NCI-H2107 (cell line): ENCODE results near the gene SLC4A3.
"Not testable (repeated sequence)": the region's sequence is repeated elsewhere in the genome, so short reads cannot be mapped to it uniquely, and the experiment has no call there.

Experiments used
- DNase-seq: peaks from one replicate; lab custom pipeline; 2025; lab: John Stamatoyannopoulos, UW

The SLC4A3 gene

DNA sequence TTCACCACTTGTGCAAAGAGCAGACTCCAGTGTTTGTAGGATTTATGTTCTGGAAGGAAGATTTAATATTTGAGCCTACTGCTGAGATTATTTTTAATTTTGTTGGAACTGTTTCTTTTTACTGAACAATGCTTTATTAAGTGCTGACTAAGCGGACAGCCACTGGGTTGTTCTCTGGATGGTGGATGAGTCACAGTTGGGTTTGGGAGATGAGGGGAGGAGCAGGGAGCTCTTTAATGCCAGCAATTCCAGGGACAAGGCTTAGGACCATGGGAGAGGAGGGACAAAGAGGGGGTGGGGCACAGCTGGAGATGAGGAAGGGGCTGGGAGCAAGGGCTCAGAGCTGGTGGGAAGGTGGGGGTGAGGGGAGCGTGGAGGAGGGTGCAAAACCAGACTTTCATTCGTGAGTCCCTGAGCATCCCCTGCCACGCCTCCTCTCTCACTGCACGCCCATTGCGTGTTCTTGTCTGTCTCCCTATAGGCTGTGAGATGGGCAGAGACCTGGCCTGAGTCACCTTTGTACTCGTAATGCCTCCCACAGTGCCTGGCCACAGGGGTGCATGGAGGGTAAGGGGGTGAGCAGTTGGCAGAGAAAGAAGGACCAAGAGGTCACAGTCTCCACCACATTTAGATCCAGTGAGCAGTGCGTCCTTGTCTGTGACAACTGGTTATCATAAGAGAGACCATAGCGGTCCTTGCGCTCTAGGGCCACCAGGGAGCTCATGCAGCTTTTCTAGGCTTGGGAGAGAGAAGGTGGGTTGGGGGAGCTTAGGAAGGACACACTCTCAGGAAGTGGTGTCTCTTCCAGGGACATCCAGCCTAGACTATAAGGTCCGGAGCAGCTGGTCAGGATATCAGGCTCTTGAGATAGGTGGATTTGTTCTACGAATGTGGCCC lies 18.4 kb downstream of the SLC4A3 start:
- DNase-seq: no peak

DNA sequence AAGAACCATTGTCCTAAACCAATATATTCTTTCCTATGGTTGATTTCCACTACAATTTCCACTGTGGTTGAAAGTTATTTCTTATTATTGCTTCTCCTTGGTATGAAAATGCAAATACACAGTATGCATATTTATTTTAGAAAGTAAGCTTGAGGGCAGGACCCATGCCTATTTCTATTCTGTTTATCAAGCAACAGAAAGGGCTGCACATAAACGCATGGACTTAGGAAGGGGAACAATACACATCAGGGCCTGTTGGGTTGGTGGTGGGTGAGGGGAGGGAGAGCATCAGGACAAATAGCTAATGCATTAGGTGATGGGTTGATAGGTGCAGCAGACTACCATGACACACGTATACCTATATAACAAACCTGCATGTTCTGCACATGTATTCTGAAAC lies 20.7 kb downstream of the SLC4A3 start:
- DNase-seq: no peak

DNA sequence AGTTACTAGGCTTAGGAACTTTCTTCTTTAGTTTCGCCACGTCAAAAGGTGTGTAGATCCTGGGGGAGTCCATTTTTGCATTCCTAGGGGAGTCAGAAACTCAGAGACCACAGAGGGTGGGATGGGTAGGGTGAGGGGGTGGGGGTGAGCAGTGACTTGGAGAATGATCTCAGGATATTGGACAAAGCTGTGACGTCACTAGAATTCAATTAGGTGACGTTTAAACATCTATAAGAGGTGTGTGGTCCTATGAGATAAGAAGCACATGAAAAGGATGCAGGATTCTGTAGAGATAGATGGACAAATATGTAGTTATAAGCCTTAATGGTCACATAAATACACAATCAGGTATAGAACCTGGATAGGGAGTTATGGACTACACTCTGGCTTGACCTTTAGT lies 21.5 kb downstream of the SLC4A3 start:
- no peak for DNase-seq

DNA sequence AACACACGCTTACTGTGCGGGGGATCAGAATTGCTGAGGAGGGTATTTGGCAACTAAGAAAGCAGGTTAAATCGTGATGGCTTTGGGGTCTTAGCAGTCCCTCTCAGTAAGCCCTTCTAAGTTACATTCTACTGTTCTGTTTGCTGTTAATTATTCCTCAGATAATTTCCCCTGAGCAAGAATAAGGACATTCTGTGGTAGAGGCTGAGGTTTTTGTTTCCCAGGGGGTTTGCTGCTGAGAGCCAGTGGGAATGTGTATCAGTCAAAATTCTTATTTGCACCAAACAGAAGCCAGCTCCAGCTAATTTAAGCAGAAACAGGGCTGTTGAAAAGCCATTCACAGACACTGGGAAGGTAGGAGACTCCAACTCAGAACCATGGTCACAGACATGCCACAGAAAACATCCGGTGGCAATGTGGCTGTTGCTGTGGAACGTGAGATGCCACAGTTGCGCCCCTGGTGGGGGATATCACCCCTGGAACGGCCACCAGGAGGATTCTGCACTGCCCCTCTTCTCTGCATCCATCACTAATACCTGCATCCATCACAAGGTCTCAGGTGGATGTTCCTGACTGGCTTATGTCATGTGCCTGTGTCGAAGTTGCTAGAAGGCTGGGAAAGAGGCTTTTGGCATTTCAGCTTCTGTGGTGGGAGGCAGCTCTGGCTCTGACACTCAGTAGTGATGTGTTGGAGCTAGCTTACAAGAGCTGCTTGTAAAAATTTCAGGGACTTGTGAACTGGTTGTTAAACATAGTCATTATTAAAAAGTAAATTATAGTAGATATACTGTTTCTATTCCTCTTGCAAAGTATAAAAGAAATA lies 23.2 kb downstream of the SLC4A3 start:
- no peak for DNase-seq

DNA sequence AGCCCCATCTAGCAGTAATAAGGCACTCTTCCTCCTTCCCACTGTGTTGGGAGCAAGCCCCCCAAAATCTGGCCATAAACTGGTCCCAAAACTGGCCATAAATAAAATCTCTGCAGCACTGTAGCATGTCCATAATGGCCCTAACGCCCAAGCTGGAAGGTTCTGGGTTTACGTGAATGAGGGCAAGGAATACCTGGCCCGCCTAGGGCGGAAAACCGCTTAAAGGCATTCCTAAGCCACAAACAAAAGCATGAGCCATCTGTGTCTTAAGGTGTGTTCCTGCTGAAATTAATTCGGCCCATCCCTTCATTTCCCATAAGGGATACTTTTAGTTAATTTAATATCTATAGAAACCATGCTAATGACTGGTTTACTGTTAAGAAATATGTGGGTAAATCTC lies 24.2 kb downstream of the SLC4A3 start:
- not testable (repeated sequence) for DNase-seq

DNA sequence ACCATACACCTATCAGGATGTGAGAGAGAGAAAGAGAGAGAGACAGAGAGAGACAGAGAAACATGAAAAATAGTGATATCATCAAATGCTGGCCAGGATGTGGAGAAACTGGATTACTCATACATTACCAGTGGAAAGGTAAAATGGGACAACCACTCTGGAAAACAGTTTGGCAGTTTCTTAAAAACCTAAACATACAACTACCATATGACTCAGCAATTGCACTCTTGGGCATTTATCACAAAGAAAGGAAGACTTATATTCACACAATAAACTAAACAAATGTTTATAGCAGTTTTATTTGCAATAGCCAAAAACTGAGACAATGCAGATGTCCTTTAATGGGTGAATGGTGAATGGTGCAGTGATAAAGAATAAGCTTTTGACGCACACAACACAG lies 29.1 kb downstream of the SLC4A3 start:
- DNase-seq: no peak

DNA sequence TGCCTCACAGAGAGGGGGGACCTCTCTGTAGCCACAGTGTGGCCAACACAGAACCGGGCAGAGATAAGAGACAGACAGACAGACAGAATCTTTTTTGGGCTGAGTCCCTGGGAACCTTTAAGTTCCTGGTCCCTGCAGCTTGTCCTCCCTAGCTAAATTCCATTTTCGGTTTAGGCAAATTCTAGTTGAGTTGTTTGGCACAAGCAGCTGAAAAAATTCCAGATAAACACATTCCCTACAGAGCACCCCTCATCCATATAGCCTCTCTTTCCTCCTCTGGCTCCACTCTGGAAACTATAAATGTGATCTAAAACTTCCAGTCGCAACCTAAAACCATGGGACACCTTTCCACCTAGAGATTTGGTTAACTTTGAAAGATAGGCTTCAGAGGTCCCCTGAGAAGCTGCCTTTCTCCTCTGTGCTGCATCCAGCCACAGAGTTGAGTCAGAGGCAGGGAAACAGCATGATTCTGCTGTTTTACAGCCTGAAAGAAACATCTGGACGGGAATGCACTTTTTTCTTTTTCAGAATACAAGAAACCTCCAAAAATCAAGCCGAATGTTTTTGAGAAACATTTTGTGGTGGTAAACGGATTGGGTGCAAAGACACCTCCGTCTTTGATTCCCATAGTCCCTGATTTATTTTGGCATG lies 30.9 kb downstream of the SLC4A3 start:
- DNase-seq: no peak

DNA sequence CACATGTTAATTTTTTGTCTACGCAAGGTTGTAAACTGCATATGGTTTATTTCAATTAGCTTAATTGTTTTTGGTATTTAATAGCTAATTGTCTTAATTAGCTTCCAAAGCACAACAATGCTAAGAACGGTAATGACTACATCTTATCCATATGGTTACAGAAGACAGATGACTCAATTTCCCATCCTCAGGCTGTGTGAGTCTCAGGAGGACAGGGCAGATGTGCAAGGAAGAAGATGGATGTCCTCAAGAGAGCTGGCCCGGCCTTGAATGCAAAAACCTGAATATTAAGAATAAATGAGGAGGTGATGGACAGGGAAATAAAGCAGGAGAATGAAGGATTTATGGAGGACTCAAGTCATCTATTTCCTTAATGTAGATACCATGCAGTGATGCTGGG lies 31.4 kb downstream of the SLC4A3 start:
- no peak for DNase-seq

DNA sequence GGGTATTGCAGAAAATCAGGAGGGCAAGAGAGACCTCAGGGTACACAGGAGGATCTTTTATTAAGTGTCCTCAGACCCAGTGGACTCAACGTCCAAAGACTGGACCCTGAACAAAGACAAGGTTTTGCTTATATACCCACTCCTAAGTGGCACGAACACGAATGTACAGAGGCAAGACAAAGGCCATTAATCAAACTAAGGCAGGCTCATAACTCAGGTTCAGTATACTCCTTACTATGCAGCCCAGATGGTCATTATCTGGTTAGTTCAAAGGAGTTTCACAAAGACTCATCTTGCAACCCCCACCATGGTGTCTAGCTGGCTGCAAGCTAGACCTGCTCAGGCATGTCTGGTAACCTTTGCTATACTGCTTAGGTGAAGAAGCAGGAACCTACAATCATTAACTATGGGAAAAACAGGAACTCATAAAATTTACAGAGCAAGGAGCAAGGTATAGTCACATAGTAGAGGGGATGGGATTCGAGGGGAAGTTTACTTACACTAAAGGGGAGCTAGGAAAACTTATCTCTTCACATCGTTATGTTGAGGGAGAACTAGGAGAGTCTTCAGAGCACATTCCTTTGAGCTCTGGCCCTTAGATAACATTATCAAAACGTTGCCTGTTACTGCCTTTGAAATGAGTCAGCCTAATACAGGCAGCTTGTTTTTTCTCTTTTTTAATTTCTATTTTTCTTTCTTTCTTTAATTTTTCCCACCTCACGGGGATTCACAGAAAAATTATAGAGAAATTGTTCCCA lies 33.9 kb downstream of the SLC4A3 start:
- DNase-seq: no peak

DNA sequence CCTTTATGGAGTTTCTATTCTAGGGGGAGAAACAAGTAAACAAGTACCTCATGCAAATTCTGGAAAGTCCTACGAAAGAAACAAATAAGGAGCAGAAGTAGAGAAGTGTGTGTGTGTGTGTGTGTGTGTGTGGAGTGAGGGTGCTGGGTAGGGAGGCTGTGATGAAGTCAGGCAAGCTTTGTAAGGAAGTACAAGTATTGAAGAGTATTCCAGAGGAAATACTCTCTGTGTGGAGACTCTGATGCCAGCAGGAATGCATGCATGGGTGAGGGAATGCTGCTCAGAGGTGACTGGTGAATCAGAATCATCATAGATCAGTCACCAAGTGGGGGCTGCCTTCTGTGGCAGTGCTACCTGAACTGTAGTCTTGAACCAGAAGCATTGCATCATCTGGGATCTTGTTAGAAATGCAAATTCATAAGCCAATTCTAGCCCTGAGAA lies 34.5 kb downstream of the SLC4A3 start:
- DNase-seq: no peak

DNA sequence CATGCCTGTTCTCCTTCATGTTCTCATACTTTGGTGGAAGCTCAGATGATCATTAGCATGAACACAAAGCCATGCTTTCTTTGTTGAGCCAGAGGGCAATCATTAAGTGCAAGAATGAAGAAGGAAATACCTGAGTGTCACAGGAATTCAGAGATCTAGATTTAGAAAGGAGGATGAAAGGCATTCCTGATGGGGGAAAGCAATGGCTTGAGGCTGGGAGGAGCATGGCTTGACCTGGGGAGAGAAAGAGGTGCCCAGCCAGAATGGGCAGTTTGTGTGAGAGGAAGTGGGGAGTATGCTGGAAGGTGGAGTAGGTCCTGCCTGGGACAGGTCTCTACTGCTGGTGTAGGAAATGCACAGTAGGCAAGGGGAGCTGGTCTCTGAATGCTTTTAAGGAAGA lies 35.1 kb downstream of the SLC4A3 start:
- DNase-seq: no peak

DNA sequence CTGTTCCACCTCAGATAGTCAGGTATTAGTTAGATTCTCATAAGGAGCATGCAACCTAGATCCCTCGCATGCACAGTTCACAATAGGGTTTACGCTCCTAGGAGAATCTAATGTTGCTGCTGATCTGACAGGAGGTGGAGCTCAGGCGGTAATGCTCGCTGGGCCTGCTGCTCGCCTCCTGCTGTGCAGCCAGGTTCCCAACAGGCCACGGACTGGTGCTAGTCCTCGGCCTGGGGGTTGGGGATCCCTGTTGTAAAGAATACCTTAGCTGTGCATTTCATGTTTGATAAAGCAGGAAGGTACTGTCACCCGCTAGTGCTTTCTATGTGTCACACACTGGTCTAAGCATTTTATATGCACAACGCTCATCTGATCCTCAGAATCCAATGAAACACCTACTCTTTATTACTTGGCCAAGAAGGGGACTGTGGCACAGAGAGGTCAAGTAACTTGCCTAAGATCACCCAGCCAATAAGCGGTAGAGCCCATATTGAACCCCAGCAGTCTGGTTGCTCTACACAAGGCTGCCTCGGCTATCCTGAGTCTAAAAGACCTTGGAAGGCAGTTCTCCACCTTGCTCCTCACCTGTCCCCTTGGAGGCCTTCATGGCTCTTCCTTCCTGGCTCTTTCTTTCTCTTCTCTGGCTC lies 35.8 kb downstream of the SLC4A3 start:
- no peak for DNase-seq

DNA sequence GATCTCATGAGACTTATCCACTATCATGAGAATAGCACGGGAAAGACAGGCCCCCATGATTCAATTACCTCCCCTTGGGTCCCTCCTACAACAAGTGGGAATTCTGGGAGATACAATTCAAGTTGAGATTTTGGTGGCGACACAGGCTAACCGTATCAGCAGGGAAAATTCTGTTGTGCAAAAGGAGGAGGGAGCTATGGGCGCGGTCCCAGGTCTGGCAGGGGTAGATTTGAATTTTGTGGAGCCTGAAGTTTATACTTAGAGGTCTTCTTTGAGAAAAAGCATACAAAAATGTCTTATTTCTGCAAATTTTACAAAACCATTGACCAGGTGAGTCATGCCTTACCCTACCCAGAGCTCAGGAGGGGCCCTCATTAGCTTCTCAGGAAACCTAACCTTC lies 36.6 kb downstream of the SLC4A3 start:
- no peak for DNase-seq

DNA sequence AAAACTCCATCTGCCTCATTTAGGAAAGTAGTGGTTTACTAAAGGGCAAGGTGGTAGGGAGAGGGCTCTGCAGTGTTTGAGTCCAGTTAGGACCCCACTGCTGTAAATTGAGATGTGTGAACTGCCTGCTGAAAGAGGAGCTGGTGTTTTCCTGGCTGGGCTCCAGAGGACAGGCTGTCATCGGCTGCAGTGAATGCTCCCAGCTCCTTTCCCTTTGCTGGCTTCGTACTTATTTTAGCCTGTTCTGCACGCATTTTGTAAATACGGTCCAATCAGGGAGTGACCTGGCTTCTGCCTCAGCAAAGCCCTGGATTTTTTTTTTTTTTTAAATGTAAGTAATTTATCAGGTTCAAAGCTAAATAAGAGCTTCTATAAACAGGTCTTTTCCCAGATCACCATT lies 37.5 kb downstream of the SLC4A3 start:
- no peak for DNase-seq

DNA sequence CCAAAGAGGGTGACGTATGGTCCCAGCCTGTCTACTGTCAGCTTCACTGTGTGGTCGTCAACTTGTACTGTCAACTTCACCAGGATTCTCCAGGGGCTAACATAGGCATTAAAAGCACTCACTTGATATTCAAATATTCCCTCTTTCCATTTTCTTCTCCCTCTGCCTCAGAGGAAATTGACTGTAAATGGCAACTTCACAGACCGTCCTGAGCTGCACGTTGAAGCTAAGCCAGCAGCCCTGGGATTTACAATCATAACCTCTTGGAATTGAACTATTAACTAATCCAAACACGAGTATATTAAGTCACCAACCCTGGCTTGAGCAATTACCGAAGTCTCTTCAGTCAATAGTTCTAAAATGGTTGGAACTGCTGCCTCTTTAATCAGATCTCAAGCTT lies 38.5 kb downstream of the SLC4A3 start:
- no peak for DNase-seq

DNA sequence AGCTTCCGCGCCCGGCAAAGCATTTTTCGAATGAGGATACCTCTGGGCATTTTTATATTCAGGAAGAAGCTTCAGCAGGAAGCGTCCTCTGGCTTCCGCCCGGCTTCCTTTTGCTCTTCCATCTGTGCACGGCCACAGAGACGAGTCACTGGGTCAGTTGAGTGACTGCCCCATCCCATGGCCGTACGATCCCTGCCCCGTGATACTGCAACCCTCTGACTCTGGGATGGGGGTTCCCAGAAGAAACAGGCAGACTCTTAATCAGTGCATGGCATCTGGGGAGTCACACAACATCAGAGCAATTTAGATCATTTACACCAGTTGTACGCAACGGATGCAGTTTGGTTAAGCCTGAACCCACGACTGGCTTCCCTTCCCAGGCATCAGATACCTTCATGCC lies 40.9 kb downstream of the SLC4A3 start:
- DNase-seq: no peak

DNA sequence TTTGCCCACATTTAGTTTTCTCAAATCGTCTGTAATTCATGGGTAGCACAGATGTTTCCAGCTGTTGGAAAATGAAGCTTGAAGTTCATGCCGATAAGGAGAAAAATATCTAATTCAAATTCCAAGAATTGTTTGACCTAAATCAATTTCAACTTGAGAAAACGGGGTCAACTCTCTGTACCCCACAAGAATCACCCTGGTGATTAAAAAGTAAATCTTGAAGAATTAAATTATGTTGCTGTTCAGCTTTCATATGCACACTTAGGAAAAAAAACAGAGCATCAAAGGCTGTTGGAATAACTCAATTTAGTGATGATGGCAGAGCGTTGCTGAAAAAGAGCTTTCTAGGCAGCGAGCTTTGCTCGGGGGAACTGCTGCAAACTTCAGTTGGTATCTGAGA lies 43.0 kb downstream of the SLC4A3 start:
- no peak for DNase-seq

DNA sequence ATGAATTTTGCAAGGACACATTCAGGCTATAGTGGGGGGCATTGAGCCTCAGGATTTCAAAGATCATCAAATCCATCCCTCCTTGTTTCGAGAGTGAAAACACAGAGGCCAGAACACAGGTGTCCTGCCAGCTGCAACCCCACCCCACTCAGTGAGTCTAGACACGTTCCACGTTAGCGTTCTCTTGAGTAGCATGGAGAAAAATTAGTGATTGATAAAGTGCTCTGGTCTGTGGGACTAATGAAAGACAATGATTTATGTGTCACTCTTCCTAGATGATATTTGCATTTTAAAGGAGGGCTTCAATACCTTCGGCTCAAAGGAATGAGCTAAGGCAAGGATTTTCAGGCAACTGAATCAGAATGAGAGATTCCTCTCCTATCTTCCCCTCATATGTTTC lies 43.8 kb downstream of the SLC4A3 start:
- no peak for DNase-seq

DNA sequence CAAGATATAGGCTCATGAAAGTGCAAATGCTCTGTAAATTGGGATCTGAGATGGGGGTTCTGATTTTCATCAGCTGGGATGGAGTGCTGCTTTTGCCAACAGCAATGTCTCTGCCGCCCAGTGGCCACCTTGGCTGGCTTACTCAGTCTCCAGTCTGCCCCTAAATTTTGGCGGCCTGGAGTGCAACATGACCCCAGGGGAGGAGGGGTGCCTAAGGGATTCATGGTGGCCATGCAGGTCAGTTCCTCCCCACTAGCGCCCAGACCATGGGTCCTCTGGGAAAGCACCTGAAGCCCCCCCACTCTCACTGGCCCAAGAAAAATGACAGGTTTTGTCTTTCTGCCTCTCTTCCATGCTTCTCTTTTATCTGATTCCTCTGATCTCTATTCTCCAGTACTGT lies 45.0 kb downstream of the SLC4A3 start:
- no peak for DNase-seq

DNA sequence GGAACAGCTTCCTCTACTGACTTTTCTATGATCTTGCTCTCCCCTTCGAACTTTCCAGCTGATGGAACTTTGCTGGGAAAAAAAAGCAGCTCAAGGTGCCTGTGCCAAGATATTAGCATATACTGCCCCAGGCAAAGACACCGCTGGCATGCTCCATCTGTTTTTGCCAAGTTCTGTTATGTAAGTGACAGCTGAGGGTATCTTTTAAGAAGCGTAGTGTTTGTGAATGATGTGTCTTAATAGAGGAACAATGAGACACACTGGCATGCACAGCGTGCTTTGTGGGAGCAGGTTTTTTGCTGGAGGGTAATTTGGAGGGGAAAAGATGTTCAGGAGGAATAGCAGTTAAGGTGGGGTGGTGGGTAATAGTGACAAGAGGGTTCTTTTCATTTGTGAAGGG lies 47.8 kb downstream of the SLC4A3 start:
- no peak for DNase-seq

DNA sequence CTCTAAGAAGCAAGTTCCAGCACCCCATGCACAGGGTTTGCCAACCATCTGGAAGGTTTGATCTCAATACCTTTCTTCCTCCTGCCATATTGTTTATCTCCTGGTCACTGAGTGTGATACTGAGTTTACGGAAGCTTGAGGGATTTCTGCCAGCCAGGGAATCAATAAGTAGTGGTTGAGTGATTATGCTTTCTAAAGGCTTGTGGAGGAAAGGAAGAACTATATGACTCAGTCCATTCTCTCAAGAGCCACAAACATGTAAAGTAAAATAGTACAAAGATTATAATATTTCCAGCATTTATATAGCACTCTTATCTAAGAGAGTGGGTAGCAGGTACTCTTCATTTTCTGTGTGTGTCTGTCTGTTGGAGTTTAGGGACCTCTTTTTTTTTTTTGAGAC lies 49.2 kb downstream of the SLC4A3 start:
- no peak for DNase-seq

DNA sequence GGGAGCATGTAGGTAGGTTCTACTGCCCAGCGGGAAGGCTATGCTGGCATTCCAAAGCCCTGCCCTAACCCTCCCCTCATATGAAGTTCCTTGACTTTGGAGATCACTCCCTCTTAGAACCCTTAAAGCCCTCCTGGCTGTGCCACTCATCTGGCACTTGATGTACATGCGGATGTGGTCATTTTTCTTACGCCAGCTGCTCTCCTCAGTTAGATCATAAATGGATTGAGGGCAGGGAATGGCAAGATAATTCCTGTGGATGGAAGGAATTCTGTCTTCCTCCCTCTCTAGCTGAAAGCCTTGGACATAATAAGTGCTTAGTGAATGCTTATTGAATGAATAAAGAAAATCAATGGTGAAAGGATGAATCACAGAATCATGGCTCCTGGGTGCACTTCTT lies 51.6 kb downstream of the SLC4A3 start:
- no peak for DNase-seq
